ENCODE data around the gene PDE3A.

The PDE3A gene

DNA sequence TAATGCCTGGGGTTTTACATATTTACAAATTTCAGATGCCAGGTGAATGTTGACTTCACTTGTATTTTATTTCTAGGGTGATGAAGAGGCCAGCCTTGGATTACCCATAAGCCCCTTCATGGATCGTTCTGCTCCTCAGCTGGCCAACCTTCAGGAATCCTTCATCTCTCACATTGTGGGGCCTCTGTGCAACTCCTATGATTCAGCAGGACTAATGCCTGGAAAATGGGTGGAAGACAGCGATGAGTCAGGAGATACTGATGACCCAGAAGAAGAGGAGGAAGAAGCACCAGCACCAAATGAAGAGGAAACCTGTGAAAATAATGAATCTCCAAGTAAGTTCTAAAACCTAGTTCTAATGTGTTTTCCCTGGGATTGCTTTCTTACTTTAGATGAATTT, 285.5 kb downstream of the PDE3A start:
- DNase-seq (ENCODE audit: low spot score) = no peak

GRCh38 chr12:20656600-20656999, 288.3 kb downstream of the PDE3A start:
- in situ Hi-C loops (cut with MboI; ENCODE audit: low sequenced_read_pairs, unreplicated experiment) = no loop called here
- no peak for TF ChIP-seq CTCF (IDR thresholded peaks at IDR 0.05; ENCODE audit: borderline replicate concordance, control extremely low read depth, extremely low read depth, insufficient read depth, missing control alignments)
- DNase-seq (ENCODE audit: low spot score) = no peak

More for the DNA sequence above, 285.5 kb downstream of the PDE3A start:
- TF ChIP-seq CTCF (IDR thresholded peaks at IDR 0.05; ENCODE audit: borderline replicate concordance, control extremely low read depth, extremely low read depth, insufficient read depth, missing control alignments) = no peak
- in situ Hi-C loops (cut with MboI; ENCODE audit: low sequenced_read_pairs, unreplicated experiment) = no loop called here

DNA sequence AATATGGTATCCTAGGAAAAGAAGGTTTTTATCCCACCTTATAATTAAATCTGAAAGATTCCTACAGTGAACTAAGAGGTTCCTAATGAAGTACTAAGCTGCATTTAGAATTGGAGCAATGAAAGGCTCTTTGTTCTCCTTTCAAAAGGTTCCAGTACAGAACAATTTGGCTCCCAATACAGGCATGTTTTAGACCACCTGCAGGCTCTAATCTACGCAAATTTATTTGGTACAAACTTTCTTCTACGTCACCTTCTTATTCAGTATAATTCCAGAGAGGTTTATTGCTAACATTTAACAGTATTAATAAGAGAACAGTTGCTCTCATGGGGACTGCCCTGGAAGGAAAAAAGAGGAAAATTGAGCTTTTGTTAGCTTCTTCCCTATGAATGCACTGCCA, 289.2 kb downstream of the PDE3A start:
- no peak for DNase-seq (ENCODE audit: low spot score)
- in situ Hi-C loops (cut with MboI; ENCODE audit: low sequenced_read_pairs, unreplicated experiment) = no loop called here
- no peak for TF ChIP-seq CTCF (IDR thresholded peaks at IDR 0.05; ENCODE audit: borderline replicate concordance, control extremely low read depth, extremely low read depth, insufficient read depth, missing control alignments)

DNA sequence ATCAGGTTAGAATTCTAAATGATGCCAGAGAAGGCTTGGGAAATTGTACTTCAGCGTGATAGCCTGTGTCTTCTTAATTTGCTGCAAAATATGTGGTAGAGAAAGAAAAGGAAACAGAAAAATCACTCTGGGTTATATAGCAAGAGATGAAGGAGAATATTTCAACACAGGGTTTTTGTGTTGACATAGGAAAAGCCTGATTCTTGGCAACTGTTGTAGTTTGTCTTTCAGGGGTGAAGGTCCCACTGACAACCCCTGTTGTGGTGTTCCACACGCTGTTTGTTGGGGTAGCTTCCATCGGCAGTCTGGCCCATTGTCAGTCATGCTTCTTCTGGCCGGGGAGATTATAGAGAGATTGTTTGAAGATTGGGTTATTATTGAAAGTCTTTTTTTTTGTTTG, 313.0 kb downstream of the PDE3A start:
- DNase-seq (ENCODE audit: low spot score) = no peak
- in situ Hi-C loops (cut with MboI; ENCODE audit: low sequenced_read_pairs, unreplicated experiment) = no loop called here
- no peak for TF ChIP-seq CTCF (IDR thresholded peaks at IDR 0.05; ENCODE audit: borderline replicate concordance, control extremely low read depth, extremely low read depth, insufficient read depth, missing control alignments)

GRCh38 chr12:20695232-20695631, 326.9 kb downstream of the PDE3A start, which contains the start of gene SLCO1C1:
Gene SLCO1C1, plus strand, starts transcription at chr12:20695332. Its CDS starts 4,245 bp downstream, at chr12:20699577.
- DNase-seq (ENCODE audit: low spot score) = no peak
- in situ Hi-C loops (cut with MboI; ENCODE audit: low sequenced_read_pairs, unreplicated experiment) = no loop called here
- no peak for TF ChIP-seq CTCF (IDR thresholded peaks at IDR 0.05; ENCODE audit: borderline replicate concordance, control extremely low read depth, extremely low read depth, insufficient read depth, missing control alignments)

GRCh38 chr12:20696181-20696905, 328.0 kb downstream of the PDE3A start:
- in situ Hi-C loops (cut with MboI; ENCODE audit: low sequenced_read_pairs, unreplicated experiment) = no loop called here

More at GRCh38 chr12:20696181-20696905, 328.0 kb downstream of the PDE3A start:
- no peak for TF ChIP-seq CTCF (IDR thresholded peaks at IDR 0.05; ENCODE audit: borderline replicate concordance, control extremely low read depth, extremely low read depth, insufficient read depth, missing control alignments)
- DNase-seq (ENCODE audit: low spot score) = no peak

Measured in GM13976 (cell line).